GM18517 (cell line): ENCODE data around the gene PLA2G4C.

Experiments used
- ATAC-seq: cut with Tn5 transposase; IDR thresholded peaks from one replicate; pipeline ENCODE4 v1.9.1; 2021; ENCODE audit warnings: mild to moderate bottlenecking, moderate library complexity; ENCODE audit not compliant: unreplicated experiment

Gene PLA2G4C

GRCh38 chr19:48110350-48110966, at the start of gene PLA2G4C:
PLA2G4C (minus strand) TSS chr19:48110817; CDS start chr19:48106529, 4,288 bp downstream.
- ATAC-seq = no peak

- no peak for ATAC-seq
Measured at GRCh38 chr19:48158210-48158790, 47.7 kb upstream of the PLA2G4C start.

GRCh38 chr19:48154003-48154402, 43.4 kb upstream of the PLA2G4C start:
- no peak for ATAC-seq

GRCh38 chr19:48152551-48152950, 41.9 kb upstream of the PLA2G4C start:
- no peak for ATAC-seq

DNA sequence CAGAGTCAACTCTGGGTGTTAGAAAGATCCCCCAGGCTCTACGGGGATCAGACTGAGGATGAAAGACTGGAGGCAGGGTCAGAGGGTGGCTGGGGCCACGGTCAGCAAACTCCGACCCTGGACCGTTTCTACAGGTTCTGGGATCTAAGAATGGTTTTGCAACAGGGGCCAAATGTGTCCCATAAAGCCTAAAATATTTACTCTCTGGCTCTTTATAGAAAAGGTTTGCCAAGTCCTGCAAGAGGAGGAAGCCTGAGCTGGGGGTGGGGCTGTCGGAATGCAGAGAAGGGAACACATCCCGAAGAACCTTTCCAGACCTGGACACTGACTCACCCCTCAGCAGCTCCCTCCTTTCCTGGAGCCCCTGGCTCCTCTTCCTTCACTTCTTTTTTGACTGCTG, 38.8 kb upstream of the PLA2G4C start:
- ATAC-seq = no peak

- no peak for ATAC-seq
Measured at GRCh38 chr19:48148576-48148975, 38.0 kb upstream of the PLA2G4C start.

DNA sequence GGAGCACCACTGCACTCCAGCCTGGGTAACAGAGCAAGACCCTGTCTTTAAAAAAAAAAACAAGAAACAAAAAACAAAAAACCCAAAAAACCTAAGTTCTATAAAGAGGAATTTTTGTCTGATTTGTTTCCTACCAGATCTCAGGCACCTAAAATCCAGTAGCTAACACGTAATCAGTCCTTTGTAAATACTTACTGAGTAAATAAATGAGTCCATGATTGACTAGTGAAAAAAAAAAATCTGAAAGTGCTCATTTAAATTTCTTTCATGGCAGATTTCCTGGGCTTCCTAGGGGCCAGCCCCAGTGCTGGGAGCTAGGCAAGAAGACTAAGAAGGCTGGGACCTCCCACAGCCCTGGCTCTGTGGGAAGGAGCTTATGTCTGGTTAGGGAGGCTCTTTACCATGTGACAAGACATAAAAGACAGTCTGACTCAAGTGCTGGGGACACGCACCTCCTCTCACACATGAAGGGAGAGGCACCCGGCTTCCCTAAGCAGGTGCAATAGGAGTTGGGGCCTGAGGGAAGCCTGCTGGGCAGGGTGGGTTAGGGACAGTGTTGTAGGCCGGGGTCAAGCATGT, 37.1 kb upstream of the PLA2G4C start:
- no peak for ATAC-seq

GRCh38 chr19:48139053-48139452, 28.4 kb upstream of the PLA2G4C start:
- ATAC-seq = no peak

- no peak for ATAC-seq
Measured at GRCh38 chr19:48137411-48137810, 26.8 kb upstream of the PLA2G4C start.

- no peak for ATAC-seq
Measured at GRCh38 chr19:48136547-48136946, 25.9 kb upstream of the PLA2G4C start.

- ATAC-seq = no peak
Measured at GRCh38 chr19:48135411-48135810, 24.8 kb upstream of the PLA2G4C start.

DNA sequence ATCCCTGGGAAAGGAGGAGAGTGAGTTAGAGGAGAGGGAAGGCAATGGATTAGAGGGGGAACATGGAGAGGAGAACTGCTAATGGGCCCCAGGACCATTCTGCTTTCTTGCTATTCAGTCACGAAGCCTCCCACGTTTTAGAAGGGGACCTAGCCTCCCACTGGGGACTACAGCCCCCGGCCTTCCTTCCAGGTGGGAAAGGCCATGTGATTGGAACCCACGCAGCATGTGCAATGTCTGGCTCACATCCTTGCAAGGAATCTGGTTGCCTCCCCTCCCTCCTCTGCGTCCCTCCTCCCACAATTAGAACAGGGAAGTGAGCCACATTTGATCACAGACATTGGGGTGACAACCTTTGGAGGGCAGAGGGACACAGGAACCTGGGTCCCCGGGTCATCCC, 22.5 kb upstream of the PLA2G4C start:
- no peak for ATAC-seq

DNA sequence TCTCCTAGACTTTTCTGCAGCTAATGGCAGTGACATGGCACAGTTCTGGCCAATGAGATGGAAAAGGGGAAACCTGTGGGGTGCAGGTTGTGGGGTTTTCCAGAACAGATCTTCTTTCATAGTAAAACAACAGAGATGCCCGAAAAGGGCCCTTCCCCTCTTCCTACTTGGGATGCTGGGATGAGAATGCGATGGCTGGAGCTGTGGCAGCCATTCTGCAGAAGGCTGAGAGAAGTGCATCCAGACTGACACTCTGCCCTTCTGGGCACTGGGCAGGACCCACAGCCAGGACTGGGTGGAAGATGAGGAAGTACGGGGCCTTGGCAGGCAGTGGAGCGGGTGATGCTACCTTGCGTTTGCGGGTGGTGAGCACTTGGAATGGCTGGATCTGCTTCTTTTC, 16.9 kb upstream of the PLA2G4C start:
- no peak for ATAC-seq

DNA sequence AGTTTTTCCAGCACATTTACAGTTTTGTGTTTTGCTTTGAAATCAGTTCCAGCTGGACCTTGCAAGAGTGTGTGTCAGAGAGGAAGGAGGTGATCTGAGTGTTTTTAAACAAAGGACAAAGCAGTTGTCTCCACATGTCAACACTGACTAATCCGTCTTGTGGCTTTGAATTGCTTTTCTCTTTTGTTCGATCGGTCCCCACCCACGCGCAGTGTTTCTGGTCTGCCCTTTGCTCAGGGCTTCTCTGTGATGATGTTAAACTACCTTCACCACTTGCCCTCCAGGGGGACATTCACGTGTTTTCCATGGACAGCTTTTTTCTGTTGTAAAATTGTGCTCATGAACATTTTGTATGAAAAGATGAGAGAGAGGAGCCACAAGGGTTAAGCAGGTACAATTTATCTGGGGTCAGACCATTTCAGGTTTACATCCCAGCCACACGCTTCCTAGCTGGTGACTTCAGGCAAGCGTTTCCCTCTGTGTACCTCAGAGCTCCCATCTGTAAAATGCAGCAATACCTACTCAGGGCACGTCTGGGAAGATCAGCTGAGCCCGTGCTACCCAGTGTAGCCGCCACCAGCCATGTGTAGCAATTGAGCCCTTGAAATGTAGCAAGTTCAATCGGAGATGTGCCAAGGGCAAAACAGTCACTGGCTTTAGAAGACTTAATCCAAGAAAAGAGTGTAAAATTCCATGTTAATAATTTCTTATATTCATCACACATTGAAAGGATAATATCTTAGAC, 13.5 kb upstream of the PLA2G4C start:
- no peak for ATAC-seq

DNA sequence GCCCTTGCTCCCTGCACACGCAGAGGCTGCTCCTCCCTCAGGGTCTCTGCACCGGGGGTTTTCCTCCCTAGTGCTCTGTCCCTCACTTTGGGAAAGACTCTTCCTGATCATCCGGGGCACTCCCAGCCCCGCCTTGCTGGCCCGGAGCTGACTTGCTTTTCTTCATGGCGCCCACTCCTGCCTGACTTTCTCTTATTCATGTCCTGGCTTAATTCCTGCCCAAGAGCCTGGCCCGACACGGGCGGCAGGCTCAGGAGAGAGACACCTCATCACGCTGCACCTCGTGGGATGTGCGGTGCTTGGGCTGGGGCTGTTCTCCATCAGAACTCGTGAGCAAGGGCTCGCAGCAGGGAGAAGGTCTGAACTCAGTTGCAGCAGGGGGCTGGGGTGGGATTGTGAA, 11.8 kb upstream of the PLA2G4C start:
- no peak for ATAC-seq

DNA sequence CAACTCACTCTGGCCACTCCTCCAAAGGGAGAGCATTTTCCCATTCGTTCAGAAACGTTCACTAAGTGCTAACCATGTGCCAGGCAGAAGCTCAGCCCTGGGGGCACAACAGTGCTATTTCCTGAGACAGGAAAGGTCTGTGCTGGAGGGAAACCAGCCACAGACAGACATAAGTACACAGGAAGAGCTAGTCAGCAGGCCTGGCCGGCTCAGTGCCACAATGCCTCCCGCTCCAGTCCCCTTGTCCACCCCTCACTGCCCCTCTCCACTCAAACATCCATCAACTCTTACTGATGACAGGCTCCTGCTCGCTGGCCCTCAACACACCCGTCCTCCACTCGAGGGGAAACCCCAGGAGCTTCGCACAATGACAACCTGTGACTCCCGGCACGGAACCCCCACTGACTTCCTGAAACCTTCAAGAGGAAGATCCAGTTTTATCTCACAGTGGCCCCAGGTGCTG, 11.3 kb upstream of the PLA2G4C start:
- ATAC-seq = no peak

DNA sequence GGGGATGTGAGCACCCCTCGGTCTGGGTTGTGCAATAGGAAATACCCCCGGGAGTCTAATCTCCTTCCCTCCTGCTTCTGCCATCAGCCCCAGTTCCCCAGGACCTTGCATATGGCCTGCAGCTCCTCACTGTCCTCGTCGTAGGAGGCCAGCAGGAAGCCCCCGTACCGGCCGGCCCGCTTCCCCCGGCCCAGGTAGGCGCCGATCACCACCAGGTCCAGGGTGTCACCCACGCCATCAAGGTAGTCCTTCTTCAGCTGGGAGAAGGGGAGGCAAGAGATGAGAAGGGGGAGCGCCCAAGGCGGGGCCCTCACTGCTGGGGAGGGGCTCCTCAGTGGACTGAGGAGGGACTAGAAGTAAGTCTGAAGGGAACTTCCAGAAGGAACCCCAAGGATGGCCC, 10.4 kb upstream of the PLA2G4C start:
- no peak for ATAC-seq

GRCh38 chr19:48120505-48120904, 9.9 kb upstream of the PLA2G4C start:
- ATAC-seq = no peak

- ATAC-seq = no peak
Measured at GRCh38 chr19:48118131-48118517, 7.5 kb upstream of the PLA2G4C start.

GRCh38 chr19:48117515-48118130, 7.0 kb upstream of the PLA2G4C start:
- ATAC-seq = no peak

- no peak for ATAC-seq
Measured at GRCh38 chr19:48113190-48113917, 2.7 kb upstream of the PLA2G4C start.
